Measurements from ENCODE around the gene ZNF512. TPM values are rescaled to one million over a fixed set of nuclear protein-coding genes. Genes with fewer than 3 reads are reported as not detected.

The ZNF512 gene
- total and polyA plus RNA-seq, 9 donors: 28.8 to 79.7 (median 53.4) TPM

DNA sequence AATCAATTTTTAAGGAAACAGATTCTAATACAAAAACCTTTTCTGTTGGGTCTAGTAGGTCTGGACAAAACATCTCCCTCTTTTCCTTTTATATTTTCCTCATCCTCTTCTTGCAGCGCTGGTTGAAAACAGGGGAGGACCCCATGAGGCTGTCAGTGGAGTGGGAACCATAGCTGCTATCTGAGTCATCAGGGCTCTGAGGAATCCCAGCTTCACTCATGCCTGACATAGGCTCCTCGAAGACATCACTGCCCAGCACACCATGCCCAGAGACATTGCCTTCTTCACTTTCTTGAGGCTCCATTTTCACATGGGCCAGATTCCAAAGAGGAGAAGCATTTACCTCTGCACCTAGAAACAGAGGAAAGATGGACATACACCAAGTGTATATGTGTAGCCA, 70.6 kb downstream of the ZNF512 start:
- no peaks in the 10 kb centered on the region for H3K36me3 ChIP-seq
- intact Hi-C loops (cut with DNase I): no loop called here
- WGBS, 3 donors: 89 to 93% (median 93%) methylated on average over 2 of the region's 2 CpGs

DNA sequence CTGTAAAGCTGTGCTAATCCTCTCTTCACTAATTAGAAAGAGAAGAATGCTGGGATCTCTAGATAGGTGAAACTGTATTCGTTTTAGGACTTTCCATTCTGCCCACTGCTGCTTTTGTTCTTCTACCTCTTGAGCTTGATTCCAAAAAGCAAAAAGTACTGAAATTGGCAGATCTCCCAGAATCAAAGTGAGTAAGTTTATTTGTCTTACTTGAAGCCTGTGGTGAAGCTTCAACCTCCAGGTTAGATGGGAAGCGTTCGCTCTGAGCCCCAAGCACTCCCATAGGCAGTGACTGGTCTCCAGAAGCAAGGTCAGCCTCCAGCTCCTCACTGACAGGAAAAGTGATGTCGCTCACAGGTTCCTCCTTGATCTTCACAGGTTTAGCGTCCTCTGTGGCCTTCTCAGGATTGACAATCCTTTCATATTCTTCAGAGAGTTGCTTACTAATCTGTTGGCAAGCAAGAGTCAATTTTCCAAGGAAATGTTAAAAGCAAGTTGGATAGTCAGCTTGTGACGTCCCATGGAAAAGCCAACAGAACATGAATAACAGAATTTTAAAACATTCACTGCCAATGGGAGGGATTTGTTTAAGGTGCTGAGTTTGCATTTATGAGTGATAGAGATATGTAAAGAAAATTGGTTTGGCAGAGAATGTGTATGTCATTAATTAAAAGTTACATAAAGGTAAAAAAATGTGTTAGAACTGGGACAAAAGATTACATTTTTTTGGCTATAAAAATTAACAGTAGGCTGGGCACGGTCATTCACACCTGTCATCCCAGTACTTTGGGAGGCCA, 72.5 kb downstream of the ZNF512 start:
- intact Hi-C loops (cut with DNase I): no loop called here
- no peak for DNase-seq
- TF ChIP-seq, protein P1, sequence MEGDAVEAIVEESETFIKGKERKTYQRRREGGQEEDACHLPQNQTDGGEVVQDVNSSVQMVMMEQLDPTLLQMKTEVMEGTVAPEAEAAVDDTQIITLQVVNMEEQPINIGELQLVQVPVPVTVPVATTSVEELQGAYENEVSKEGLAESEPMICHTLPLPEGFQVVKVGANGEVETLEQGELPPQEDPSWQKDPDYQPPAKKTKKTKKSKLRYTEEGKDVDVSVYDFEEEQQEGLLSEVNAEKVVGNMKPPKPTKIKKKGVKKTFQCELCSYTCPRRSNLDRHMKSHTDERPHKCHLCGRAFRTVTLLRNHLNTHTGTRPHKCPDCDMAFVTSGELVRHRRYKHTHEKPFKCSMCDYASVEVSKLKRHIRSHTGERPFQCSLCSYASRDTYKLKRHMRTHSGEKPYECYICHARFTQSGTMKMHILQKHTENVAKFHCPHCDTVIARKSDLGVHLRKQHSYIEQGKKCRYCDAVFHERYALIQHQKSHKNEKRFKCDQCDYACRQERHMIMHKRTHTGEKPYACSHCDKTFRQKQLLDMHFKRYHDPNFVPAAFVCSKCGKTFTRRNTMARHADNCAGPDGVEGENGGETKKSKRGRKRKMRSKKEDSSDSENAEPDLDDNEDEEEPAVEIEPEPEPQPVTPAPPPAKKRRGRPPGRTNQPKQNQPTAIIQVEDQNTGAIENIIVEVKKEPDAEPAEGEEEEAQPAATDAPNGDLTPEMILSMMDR (IDR thresholded peaks at IDR 0.05): no peak
- no peak for TF ChIP-seq POLR2A (IDR thresholded peaks at IDR 0.05)
- H3K27ac ChIP-seq: no peak overlapping the region
- H3K4me3 ChIP-seq: no peak overlapping the region
- H3K36me3 ChIP-seq: no peaks in the 10 kb centered on the region
- 81 to 86% (median 81%) methylated on average over 7 of the region's 7 CpGs for WGBS, 3 donors
- no peaks in the 10 kb centered on the region for H3K9me3 ChIP-seq
- H3K27me3 ChIP-seq: no peaks in the 10 kb centered on the region
- no peaks in the 10 kb centered on the region for H3K4me1 ChIP-seq (ENCODE audit: insufficient read depth)

More for the DNA sequence above, 70.6 kb downstream of the ZNF512 start:
- Histone ChIP-seq H3K9me3 (no peaks in the 10 kb centered on the region), H3K27me3 (no peaks in the 10 kb centered on the region), H3K4me3 (no peak overlapping the region), H3K27ac (no peak overlapping the region), H3K4me1 (ENCODE audit: insufficient read depth) (no peaks in the 10 kb centered on the region)
- no peak for DNase-seq
- TF ChIP-seq, protein P1 (IDR thresholded peaks at IDR 0.05): no peak
- TF ChIP-seq POLR2A (IDR thresholded peaks at IDR 0.05) (no peak), EP300 (IDR thresholded peaks at IDR 0.05) (no peak)

DNA sequence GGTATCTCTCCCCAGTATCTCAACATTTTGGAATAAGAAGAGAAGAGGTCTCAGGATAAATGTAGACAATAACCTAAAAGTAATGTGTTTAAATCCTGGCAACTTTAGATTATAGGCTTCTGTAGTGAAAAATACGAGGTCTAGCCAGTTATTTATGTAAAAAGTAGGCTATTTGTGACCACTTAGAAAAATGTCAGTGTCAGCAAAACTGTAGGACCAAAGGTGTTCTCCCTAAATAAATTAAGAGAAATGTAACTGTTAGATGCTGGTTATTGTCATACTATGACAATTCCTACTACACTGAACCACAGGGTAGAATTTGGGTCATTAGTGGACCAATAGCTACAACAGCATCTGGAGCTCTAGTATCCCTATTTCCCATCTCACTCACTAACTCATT, 78.5 kb downstream of the ZNF512 start:
- H3K27ac ChIP-seq: no peak overlapping the region
- no peak for DNase-seq
- H3K4me3 ChIP-seq: no peak overlapping the region
- no peaks in the 10 kb centered on the region for H3K27me3 ChIP-seq
- no peaks in the 10 kb centered on the region for H3K9me3 ChIP-seq
- intact Hi-C loops (cut with DNase I): no loop called here
- whole genome bisulfite sequencing, 3 donors: 81 to 89% (median 83%) methylated on average over 1 of the region's 1 CpG
- peaks cover 10% of the 10 kb centered on the region for H3K4me1 ChIP-seq (ENCODE audit: insufficient read depth)
- TF ChIP-seq, protein P1 (IDR thresholded peaks at IDR 0.05): no peak
- TF ChIP-seq EP300 (IDR thresholded peaks at IDR 0.05): no peak
- H3K36me3 ChIP-seq: no peaks in the 10 kb centered on the region

DNA sequence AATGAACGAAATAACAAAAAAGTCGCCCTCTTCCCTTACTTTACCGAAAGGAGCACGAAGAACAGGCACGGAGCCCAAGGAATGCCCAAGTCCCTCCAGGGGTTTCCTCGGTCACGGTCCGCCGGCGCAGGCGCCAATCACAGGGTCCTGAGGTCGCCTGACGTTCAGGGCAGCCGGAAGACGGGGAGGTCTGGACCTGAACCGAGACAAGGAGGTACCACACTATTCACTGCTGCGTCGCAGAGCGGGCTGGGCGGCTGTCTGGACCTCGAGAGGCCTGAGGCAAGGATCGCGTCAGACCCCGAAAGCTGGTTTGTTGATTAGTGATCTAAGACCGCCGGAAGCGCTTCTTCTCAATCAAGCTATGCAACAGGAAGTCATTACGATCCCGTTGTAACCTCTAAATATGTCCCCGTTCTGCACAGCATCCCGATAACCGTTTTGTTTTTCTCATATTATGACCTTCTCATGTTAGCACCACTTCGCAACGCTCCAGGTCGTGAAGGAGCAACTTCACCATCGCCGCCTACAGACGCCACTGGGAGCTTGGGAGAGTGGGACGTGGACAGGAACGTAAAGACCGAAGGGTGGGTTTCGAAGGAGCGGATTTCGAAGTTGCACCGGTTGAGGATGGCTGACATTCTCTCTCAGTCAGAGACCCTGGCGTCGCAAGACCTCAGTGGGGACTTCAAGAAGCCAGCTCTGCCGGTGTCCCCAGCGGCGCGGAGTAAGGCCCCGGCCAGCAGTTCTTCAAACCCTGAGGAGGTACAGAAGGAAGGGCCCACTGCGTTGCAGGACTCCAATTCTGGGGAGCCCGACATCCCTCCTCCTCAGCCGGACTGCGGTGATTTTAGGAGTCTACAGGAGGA, 80.7 kb downstream of the ZNF512 start, which contains the start of the genes SLC4A1AP and SUPT7L:
TSS of gene SLC4A1AP (plus strand) at position 605 of the 869 bp plus-strand sequence. CDS start at position 631, 26 bp downstream.
TSS of gene SUPT7L (minus strand) at position 330 of the 869 bp plus-strand sequence. CDS start 1,422 bp downstream, outside the sequence.
- TF ChIP-seq POLR2A (IDR thresholded peaks at IDR 0.05): peak; percentile 29
- TF ChIP-seq EP300 (IDR thresholded peaks at IDR 0.05): no peak
- intact Hi-C loops (cut with DNase I): no loop called here
- Histone ChIP-seq H3K36me3 (no peaks in the 10 kb centered on the region), H3K27me3 (no peaks in the 10 kb centered on the region), H3K4me1 (ENCODE audit: insufficient read depth) (peaks cover 10% of the 10 kb centered on the region), H3K4me3 (peak within 1 kb of the TSS; percentile 77), H3K27ac (peak within 1 kb of the TSS; percentile 72 to 86), H3K9me3 (no peaks in the 10 kb centered on the region)
- peak; percentile 66 to 78 (median 68) for DNase-seq
- 0% methylated on average over 56 of the region's 56 CpGs for WGBS, 3 donors
